HG02588 (cell line): ENCODE results near the gene TPSD1.

Experiments used
- ATAC-seq: cut with Tn5 transposase; IDR thresholded peaks from one replicate; pipeline ENCODE4 v1.9.1; 2021; ENCODE audit warnings: mild to moderate bottlenecking, moderate library complexity; ENCODE audit not compliant: unreplicated experiment

The TPSD1 gene

GRCh38 chr16:1297018-1297696 is 41.3 kb downstream of the TPSD1 start:
- ATAC-seq, result no peak

- ATAC-seq, result no peak
Observed at GRCh38 chr16:1298406-1298805, 42.5 kb downstream of the TPSD1 start.

DNA sequence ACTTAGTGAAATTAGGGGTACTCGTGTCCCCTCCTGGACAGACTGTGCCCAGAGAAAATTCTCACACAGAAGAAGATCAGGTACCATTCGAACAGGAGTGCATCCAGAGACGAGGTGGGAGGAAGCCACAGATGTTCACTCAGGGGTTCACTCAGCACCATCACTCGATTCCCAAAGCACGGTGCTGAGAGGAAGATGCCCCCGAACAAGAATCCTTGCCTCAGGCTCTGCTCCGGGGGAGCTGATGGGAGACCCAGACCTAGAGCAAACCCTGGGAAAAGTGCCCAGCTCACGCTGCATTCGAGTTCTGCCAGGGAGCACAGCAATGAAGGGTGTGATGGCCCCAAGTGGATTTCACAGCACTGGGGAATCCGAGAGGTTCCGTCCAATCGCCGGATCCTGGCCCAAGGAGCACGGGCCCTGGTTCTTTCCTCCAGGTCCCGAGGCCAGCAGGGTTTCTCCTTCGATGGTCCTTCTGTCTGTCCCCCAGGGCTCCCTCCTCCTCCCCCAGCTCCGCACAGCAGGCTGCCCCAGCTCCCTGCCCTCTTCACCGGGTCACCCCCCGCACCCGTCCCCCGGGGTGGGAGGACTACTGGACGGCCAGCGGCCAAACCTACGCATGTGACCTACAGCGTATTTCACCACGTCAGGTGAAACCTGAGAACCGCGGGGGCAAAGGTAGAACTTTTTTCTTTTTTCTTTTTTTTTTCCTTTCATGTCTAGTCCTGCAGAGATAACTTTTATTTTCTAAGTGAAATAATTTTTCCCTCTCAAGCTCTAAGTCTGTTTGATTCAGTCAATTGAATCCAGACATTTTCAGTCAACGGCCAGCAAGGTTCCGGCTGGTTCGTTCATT is 43.4 kb downstream of the TPSD1 start:
- ATAC-seq, result no peak

- no peak for ATAC-seq
Observed at GRCh38 chr16:1299868-1300203, 44.0 kb downstream of the TPSD1 start.

GRCh38 chr16:1300664-1301476 is 45.0 kb downstream of the TPSD1 start:
- peak; percentile 39 for ATAC-seq

GRCh38 chr16:1301562-1301961 is 45.7 kb downstream of the TPSD1 start:
- ATAC-seq, result no peak

GRCh38 chr16:1305823-1306222 is 50.0 kb downstream of the TPSD1 start:
- no peak for ATAC-seq

- ATAC-seq, result no peak
Observed at GRCh38 chr16:1306334-1306733, 50.5 kb downstream of the TPSD1 start.

GRCh38 chr16:1308036-1308976 is 52.4 kb downstream of the TPSD1 start:
- ATAC-seq, result peak; percentile 24
